HEK293 (cell line): ENCODE measurements around the gene PRKCE.

Experiments
- CTCF ChIP-seq: fragments of 450-650 bp; formaldehyde crosslinking; IDR thresholded peaks from 2 replicates; pipeline ENCODE4 v1.5.1; 2016; ENCODE audit warnings: missing biosample characterization, missing genetic modification characterization
- KLF16 ChIP-seq: fragments of 450-650 bp; formaldehyde crosslinking; IDR thresholded peaks from 2 replicates; pipeline ENCODE4 v1.5.1; 2017; ENCODE audit warnings: missing biosample characterization, missing genetic modification characterization
- ZNF10 ChIP-seq: fragments of 450-650 bp; formaldehyde crosslinking; IDR thresholded peaks from 2 replicates; pipeline ENCODE4 v1.5.1; 2017; ENCODE audit warnings: missing biosample characterization, missing genetic modification characterization
- ZNF311 ChIP-seq: fragments of 450-650 bp; formaldehyde crosslinking; IDR thresholded peaks from 2 replicates; pipeline ENCODE4 v1.5.1; 2017; ENCODE audit warnings: missing biosample characterization, missing genetic modification characterization, borderline replicate concordance
- ZNF561 ChIP-seq: fragments of 450-650 bp; IDR thresholded peaks from 2 replicates; pipeline ENCODE4 v1.5.1; 2018; ENCODE audit warnings: missing biosample characterization, missing genetic modification characterization, borderline replicate concordance
- ZNF623 ChIP-seq: fragments of 450-650 bp; formaldehyde crosslinking; IDR thresholded peaks from 2 replicates; pipeline ENCODE4 v1.5.1; 2016; ENCODE audit warnings: missing biosample characterization, missing genetic modification characterization

GRCh38 chr2:46051085-46051484 lies 399.6 kb downstream of the PRKCE start:
- TF ChIP-seq CTCF (tag by site-specific recombination) (no peak), ZNF623 (tag by site-specific recombination) (no peak), KLF16 (tag by site-specific recombination) (no peak), ZNF311 (no peak), ZNF10 (tag by site-specific recombination) (no peak), ZNF561 (tag by site-specific recombination) (no peak)
